Measurements from ENCODE around the gene PCDH9.

Gene PCDH9

GRCh38 chr13:67228916-67229315 is 1.2 kb downstream of the PCDH9 start:
- TF ChIP-seq CTCF (IDR thresholded peaks at IDR 0.05): no peak

GRCh38 chr13:67228031-67228430 is 2.1 kb downstream of the PCDH9 start:
- no peak for TF ChIP-seq CTCF (IDR thresholded peaks at IDR 0.05)

DNA sequence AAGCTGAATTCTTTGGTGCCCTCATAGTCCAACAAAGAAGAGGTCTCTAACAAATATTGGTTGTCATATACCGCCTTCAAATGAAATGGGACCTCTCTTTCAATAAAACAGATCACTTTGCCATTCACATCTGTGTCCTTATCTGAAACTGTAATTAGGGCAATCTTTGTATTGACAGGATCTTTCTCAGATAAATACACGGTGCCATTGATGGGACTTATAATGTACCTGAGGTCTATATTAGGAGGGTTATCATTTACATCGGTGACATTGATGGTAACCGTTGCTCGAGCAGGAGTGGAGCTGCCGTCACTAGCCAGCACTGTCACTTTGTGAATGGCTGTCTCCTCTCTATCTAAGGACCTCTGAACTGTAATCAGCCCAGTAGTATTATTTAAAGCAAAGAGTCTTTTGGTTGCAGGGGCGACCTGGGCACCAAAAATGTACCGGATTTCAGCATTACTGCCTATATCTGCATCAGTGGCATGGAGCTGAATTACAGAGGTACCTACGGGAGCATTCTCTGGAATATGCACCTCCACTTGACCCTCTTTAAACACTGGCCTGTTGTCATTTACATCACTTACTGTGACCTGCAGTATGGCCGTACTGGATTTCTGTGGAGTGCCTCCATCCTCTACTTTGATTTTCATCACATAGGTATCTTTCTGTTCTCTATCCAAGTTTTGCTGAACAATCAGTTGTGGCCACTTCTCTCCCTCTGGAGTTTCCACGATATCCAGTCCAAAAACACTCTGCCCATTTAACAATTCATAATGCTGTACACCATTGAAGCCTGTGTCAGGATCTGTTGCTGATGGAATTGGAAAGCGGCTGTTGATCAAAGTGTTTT is 2.8 kb downstream of the PCDH9 start:
- no peak for TF ChIP-seq CTCF (IDR thresholded peaks at IDR 0.05)

GRCh38 chr13:67226696-67227095 is 3.4 kb downstream of the PCDH9 start:
- no peak for TF ChIP-seq CTCF (IDR thresholded peaks at IDR 0.05)

DNA sequence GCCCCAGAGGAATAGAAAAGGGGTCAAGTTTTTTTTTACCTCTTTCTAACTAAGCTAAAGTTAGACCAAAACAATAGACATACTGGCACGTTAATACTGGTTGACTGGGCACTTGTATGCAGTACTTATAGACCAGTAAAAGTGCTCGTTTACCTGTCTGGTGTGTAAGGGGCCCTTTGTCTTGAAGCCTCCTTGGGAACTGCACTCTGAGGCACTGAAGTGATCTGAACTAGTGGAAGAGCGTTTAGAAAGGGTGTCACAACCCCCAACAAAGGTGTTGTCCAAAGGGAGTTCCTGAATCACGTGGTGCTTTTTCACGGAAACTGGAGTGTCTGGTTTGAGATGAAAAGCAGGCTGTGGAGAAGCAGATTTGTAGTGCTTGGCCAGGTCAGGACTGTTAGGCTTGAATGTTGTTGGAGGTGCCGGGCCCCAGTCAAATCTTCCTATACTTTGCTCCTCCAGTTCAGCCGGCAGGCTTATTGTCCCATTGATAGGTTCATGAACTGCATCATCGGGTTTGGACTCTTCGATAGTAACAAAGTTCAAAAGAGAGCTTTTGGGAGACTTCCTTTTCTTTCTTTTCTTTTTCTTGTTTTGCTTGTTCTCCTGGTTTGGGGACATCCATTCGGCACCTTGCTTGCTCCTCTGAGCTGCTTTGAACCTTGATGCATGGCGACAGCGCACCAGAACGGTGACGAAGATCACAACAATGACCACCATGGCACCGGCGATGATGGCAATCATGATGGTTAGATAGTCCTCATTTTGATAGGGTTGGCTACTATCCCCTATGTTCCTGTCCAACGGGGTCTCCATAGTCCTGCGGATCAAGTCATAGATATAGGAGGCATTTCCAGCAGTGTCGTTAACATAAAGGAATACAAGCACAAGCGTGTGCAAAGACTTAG is 4.6 kb downstream of the PCDH9 start:
- no peak for TF ChIP-seq CTCF (IDR thresholded peaks at IDR 0.05)

GRCh38 chr13:67224148-67224846 is 5.8 kb downstream of the PCDH9 start:
- peak; percentile 59 for TF ChIP-seq CTCF (IDR thresholded peaks at IDR 0.05)

DNA sequence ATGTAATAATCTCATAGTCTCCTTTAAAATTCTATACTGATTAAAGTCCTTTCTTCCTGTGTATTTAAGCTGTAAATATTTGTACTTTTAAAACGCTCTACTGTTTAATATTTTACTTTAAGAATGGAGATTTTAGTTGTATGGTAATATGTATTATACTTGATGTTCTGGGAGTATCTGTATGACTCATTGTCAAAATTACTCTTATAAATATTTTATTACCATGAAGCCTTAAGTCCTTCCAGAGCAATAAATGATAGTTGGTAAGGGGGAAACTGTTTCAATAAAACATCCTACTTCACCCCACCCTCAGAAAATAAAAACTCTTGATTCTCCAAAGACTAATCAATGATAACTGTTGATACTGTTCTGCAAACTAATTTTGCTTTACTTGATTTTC is 6.4 kb downstream of the PCDH9 start:
- no peak for TF ChIP-seq CTCF (IDR thresholded peaks at IDR 0.05)

Measured in LNCAP (cell line).